IgD-negative memory B cell (primary cell): ENCODE data around the gene CACHD1. TPM values are rescaled to one million over a fixed set of nuclear protein-coding genes. Genes with fewer than 3 reads are reported as not detected.
"Not testable (repeated sequence)": the region's sequence is repeated elsewhere in the genome, so short reads cannot be mapped to it uniquely, and the experiment has no call there.

Source experiments
- H3K27ac Mint-ChIP-seq, 3 donors: one replicate each; pipeline ENCODE4 v1.8.0; 2020 to 2022; ENCODE audit warnings: mild to moderate bottlenecking in 3 of 3, mixed read lengths in 3 of 3, moderate library complexity in 1 of 3
- H3K27me3 Mint-ChIP-seq: one replicate; pipeline ENCODE4 v1.8.0; 2021; ENCODE audit warnings: mixed read lengths
- H3K36me3 Mint-ChIP-seq: one replicate; pipeline ENCODE4 v1.8.0; 2020; ENCODE audit warnings: mild to moderate bottlenecking, mixed read lengths
- H3K4me1 Mint-ChIP-seq, 3 donors: one replicate each; pipeline ENCODE4 v1.8.0; 2020 to 2022; ENCODE audit warnings: mixed read lengths in 3 of 3, mild to moderate bottlenecking in 1 of 3
- H3K4me3 Mint-ChIP-seq, 4 donors: one replicate each; pipeline ENCODE4 v1.8.0; 2020 to 2022; ENCODE audit warnings: mild to moderate bottlenecking in 4 of 4, mixed read lengths in 4 of 4, moderate library complexity in 3 of 4
- H3K9me3 Mint-ChIP-seq, 3 donors: one replicate each; pipeline ENCODE4 v1.8.0; 2020 to 2021; ENCODE audit warnings: mixed read lengths in 3 of 3, mild to moderate bottlenecking in 1 of 3
- polyA plus RNA-seq: library from polyadenylated mRNA; unstranded; fragments of 300-500 nt; fragmentation: Illumina TruSeq; gene quantifications from one replicate; pipeline ENCODE4 v1.2.3, GENCODE V29; 2021

The CACHD1 gene
- polyA plus RNA-seq, 1 donor from 2014 or later, result 0.08 TPM

DNA sequence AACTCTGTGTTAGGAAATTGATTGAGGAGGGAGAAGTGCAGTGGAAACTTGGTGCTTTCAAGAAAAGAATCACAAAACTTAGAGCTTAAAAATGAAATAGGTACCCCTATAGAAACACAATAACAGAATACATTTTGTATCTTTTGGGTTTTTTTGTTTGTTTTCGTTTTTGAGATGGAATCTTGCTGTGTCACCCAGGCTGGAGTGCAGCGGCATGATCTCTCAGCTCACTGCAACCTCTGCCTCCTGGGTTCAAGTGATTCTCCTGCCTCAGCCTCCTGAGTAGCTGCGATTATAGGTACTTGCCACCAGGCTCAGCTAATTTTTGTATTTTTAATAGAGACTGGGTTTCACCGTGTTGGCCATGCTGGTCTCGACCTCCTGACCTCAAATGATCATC, 223.5 kb downstream of the CACHD1 start:
- H3K27ac Mint-ChIP-seq, result no peak overlapping the region

DNA sequence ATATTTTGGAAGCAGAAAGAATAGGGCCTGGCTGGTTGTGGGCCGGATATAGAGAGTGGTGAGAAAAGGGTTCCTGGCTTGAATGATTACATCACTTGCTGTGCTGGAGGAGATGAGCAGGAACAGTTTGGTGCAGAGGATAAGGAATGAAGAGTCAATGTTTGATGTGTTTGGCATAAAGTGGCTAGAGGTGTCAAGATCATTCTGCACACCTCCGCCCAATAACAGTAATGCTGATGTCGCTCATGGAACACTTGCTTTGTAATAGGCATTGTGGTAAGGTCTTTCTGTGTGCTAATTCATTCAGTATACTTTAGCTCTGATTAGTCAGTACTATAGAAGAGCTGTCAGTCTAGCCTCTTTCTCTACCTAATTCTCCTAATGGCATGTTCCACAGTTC, 226.9 kb downstream of the CACHD1 start:
- Mint-ChIP-seq H3K9me3 (no peaks in the 10 kb centered on the region), H3K4me3 (no peak overlapping the region), H3K27me3 (peaks cover 4% of the 10 kb centered on the region), H3K4me1 (no peaks in the 10 kb centered on the region), H3K27ac (no peak overlapping the region), H3K36me3 (peaks cover 2% of the 10 kb centered on the region)

More for the DNA sequence above, 223.5 kb downstream of the CACHD1 start:
- H3K4me1 Mint-ChIP-seq, result no peaks in the 10 kb centered on the region
- no peaks in the 10 kb centered on the region for H3K36me3 Mint-ChIP-seq
- H3K27me3 Mint-ChIP-seq, result peaks cover 4% of the 10 kb centered on the region
- no peaks in the 10 kb centered on the region for H3K9me3 Mint-ChIP-seq
- H3K4me3 Mint-ChIP-seq, result no peak overlapping the region

DNA sequence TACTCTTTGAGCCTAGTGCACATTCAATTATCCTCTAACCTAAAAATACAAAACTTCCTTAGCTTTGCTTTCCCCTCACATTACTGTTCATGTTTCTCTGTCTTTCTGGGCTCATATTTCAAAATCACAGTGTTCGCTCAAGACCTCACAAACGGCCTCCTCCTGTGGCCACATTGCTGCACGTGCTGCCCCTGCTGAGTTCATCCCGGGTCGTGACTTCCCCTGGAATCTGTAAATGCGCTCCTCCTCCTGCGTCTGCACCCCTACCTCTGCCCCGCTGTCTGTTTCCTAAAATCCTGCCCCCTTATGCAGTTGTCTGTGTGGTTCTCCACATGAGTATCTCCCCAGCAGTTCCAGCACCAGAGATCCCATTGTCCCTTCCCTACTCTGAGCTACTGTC, 229.4 kb downstream of the CACHD1 start:
- Mint-ChIP-seq H3K4me1 (no peaks in the 10 kb centered on the region), H3K9me3 (peaks cover 0 to 3% (median 0%) of the 10 kb centered on the region in 3 donors), H3K36me3 (peaks cover 2% of the 10 kb centered on the region), H3K27ac (no peak overlapping the region), H3K27me3 (peaks cover 4% of the 10 kb centered on the region), H3K4me3 (no peak overlapping the region)

DNA sequence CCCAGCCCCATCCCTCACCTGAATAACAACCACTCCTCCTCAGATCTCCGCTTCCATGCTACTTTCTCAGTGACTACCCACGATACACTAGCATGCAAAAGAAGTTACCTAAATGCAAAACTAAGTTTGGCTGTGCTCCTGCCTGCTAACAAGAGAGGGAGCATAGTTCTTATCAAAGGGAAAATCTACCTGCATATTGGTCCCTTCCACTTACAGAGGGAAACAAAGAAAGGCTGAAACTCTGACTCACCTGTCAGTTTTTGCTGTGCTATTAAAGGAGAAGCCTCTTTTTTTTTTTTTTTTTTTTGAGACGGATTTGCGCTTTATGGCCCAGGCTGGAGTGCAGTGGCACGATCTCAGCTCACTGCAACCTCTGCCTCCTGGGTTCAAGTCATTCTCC, 231.1 kb downstream of the CACHD1 start:
- Mint-ChIP-seq H3K9me3 (peaks cover 0 to 3% (median 0%) of the 10 kb centered on the region in 3 donors), H3K27me3 (peaks cover 2% of the 10 kb centered on the region), H3K27ac (no peak overlapping the region), H3K36me3 (peaks cover 2% of the 10 kb centered on the region), H3K4me1 (no peaks in the 10 kb centered on the region), H3K4me3 (no peak overlapping the region)

DNA sequence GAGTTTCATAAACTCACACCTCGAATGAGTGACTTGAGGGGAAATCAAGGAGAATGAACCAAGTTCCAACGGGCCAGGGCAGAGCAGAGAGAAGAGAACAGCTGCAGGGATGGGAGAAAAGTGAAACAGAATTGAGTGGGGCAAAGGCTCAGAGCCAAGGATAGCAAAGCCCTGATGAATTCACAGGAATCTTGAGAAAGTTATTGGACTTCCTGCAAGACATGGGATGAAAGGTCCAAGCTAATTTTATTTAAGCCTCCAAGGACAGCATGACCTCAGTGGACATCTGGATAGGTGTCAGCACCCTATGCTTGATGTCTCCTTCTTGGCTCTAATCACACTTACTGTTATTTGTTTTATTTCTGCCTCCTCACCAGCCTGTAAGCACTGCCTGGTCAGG, 232.0 kb downstream of the CACHD1 start:
- H3K27ac Mint-ChIP-seq, result no peak overlapping the region
- peaks cover 2% of the 10 kb centered on the region for H3K27me3 Mint-ChIP-seq
- no peaks in the 10 kb centered on the region for H3K4me1 Mint-ChIP-seq
- H3K9me3 Mint-ChIP-seq, result peaks cover 0 to 3% (median 0%) of the 10 kb centered on the region in 3 donors
- H3K36me3 Mint-ChIP-seq, result peaks cover 2% of the 10 kb centered on the region
- H3K4me3 Mint-ChIP-seq, result no peak overlapping the region

DNA sequence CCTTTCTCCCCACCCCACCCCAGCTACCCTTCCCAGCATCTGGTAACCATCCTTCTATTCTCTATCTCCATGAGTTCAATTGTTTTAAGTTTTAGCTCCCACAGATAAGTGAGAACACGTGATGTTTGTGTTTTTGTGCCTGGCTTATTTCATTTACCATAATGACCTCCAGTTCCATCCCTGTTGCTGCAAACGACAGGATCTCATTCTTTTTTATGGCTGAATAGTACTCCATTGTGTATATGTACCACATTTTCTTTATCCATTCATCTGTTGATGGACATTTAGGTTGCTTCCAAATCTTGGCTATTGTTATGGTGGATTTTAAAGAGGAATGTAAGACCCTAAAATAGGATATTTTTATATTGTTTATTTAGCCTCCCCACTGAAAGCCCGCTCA, 232.7 kb downstream of the CACHD1 start:
- not testable (repeated sequence) for H3K4me3 Mint-ChIP-seq, H3K27ac Mint-ChIP-seq, H3K36me3 Mint-ChIP-seq, H3K27me3 Mint-ChIP-seq, H3K4me1 Mint-ChIP-seq, H3K9me3 Mint-ChIP-seq

DNA sequence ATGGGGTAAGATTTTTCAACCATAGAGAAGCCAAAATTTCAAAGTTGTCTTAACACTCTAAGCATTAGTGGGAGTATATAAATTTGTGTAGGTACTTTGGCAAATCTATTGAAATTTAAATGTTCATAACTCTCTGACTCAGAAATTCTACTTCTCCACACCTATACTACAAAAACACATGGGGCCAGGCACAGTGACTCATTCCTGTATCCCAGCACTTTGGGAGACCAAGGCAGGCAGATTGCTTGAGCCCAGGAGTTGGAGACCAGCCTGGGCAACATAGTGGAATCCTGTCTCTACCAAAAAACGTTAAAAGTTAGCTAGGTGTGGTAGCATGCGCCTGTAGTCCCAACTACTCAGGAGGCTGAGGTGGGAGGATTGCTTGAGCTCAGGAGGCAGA, 233.7 kb downstream of the CACHD1 start:
- Mint-ChIP-seq H3K36me3 (peaks cover 2% of the 10 kb centered on the region), H3K27me3 (peaks cover 2% of the 10 kb centered on the region), H3K27ac (no peak overlapping the region), H3K4me1 (no peaks in the 10 kb centered on the region), H3K4me3 (no peak overlapping the region), H3K9me3 (peaks cover 0 to 3% (median 0%) of the 10 kb centered on the region in 3 donors)

DNA sequence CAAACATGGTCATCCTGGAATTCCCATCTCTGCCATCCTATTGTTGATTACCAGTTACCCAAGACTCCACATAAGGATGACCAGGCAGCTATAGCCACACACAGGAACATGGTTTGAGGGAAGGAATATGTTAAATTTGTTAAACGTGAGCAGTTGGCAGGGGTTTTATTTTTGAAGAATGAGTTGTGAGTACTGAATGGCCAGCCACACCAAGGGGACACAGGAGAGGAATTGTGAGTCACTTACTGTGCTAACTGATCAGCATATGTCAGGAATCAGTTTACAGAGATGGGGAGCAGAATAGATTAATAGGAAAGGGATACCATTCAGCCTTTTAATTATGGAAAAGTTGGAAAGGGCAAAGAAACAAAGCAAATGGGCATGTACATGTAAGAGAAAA, 235.7 kb downstream of the CACHD1 start:
- peaks cover 0 to 3% (median 0%) of the 10 kb centered on the region in 3 donors for H3K9me3 Mint-ChIP-seq
- H3K27me3 Mint-ChIP-seq, result peaks cover 2% of the 10 kb centered on the region
- H3K36me3 Mint-ChIP-seq, result peaks cover 2% of the 10 kb centered on the region
- no peak overlapping the region for H3K27ac Mint-ChIP-seq
- H3K4me1 Mint-ChIP-seq, result no peaks in the 10 kb centered on the region
- no peak overlapping the region for H3K4me3 Mint-ChIP-seq

DNA sequence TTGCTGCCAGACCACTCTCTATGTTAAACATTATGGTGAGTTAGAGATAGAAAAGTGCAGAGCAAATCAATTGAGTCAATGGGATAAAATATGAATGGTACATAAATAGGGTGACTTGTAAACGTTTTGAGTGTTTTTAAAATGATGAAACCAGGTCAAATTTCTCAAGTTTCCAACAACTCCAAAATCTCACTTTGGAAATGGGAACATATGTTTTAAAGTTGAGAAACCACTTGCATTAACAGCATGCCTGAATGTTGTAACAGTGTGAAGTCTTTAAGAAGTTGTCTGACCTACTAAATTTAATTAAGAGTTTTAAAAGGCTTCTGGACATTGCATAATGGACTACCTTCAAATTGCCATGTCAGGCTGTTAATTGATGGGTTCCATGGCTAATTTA, 241.3 kb downstream of the CACHD1 start:
- no peak overlapping the region for H3K27ac Mint-ChIP-seq
- H3K9me3 Mint-ChIP-seq, result peaks cover 0 to 3% (median 0%) of the 10 kb centered on the region in 3 donors
- H3K4me1 Mint-ChIP-seq, result no peaks in the 10 kb centered on the region
- peaks cover 4% of the 10 kb centered on the region for H3K27me3 Mint-ChIP-seq
- H3K36me3 Mint-ChIP-seq, result no peaks in the 10 kb centered on the region
- no peak overlapping the region for H3K4me3 Mint-ChIP-seq

DNA sequence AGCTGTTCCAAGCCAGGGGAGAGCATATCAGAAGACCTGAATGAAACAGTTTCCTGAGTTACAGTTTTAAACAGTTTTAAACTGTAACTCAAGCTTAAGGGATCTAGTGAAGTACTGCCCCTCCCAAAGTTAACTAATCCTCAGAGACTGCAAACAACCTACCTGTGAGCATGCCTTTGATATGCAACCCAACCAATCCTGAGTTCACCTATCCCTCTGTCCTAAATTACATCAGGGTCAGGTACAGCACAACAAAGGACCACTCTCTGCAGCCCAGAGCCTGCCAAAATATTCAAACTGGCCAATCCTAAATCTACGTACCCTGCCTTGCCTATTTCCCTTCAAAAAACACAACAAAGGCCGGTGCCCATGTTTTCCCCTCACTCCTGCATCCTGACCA, 242.1 kb downstream of the CACHD1 start:
- no peak overlapping the region for H3K4me3 Mint-ChIP-seq

DNA sequence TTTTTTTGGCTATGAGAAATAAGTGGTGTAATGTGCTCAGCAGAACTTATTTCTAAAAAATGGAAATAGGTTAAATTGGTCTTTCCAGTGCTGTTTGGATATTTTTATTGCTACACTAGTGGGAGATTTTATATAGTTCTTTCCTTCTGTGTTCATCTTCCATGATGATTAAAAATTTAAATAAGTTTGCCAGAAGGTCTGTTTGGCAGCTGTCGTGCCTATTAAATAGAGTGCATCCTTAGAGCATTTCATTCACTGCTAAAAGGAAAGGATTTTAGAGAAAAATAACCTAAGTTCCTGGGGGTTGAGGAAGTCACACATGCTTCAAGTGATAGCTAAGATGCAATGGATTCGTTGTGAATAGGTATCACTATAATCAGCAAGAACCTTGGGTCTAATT, 245.3 kb downstream of the CACHD1 start:
- no peak overlapping the region for H3K27ac Mint-ChIP-seq
- H3K36me3 Mint-ChIP-seq, result no peaks in the 10 kb centered on the region
- peaks cover 10% of the 10 kb centered on the region for H3K27me3 Mint-ChIP-seq
- peaks cover 0 to 16% (median 9%) of the 10 kb centered on the region in 3 donors for H3K9me3 Mint-ChIP-seq
- no peaks in the 10 kb centered on the region for H3K4me1 Mint-ChIP-seq
- H3K4me3 Mint-ChIP-seq, result no peak overlapping the region

More for the DNA sequence above, 242.1 kb downstream of the CACHD1 start:
- Mint-ChIP-seq H3K27ac (no peak overlapping the region), H3K27me3 (peaks cover 4% of the 10 kb centered on the region), H3K36me3 (no peaks in the 10 kb centered on the region), H3K9me3 (peaks cover 0 to 3% (median 0%) of the 10 kb centered on the region in 3 donors), H3K4me1 (no peaks in the 10 kb centered on the region)

DNA sequence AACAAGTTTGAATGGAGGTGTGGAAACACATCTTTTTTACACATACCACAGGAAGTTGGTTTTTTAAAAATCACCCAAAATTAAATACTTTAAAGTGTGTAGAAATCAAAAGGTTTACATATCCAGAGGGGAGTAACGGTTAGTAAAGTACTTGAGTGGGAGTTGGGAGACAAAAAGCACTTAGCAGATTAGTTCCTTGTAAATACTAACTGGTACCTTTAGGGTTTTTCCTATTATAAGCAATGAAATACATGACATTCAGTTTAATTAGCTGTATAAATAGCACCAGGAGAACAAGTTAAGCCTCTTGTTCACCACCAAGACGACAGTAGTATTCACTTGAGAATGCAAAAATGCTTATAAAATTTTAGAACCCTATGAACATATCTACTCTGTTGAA, 251.2 kb downstream of the CACHD1 start:
- H3K9me3 Mint-ChIP-seq, result peaks cover 0 to 16% (median 9%) of the 10 kb centered on the region in 3 donors
- peaks cover 23% of the 10 kb centered on the region for H3K27me3 Mint-ChIP-seq
- H3K27ac Mint-ChIP-seq, result no peak overlapping the region
- no peak overlapping the region for H3K4me3 Mint-ChIP-seq
- H3K36me3 Mint-ChIP-seq, result no peaks in the 10 kb centered on the region
- no peaks in the 10 kb centered on the region for H3K4me1 Mint-ChIP-seq

DNA sequence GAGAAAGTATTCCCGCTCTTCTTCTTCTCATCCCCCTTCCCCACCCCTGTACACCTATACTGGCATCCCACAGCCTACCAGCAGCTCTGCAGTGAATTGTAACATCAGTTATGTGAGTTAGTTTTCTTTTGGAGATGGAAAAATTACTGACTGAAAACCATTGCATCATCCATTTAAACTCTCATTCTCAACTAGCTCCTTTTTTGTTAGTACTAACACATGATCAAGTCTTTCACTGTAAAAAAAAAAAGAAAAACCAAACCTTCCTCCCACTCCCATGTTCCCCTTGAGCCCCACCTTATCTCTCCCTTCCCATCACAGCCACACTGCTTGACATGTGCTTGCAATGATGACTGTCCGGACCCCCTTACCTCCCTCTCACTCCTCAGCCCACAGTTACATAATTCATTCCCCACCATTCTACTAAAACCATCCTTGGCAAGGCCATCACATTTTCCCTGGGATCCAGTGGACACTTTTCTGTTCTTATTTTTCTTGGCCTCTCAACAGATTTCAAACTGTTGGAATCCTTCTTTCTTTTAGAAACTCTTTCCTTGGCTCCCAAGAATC, 251.7 kb downstream of the CACHD1 start:
- no peaks in the 10 kb centered on the region for H3K36me3 Mint-ChIP-seq
- H3K9me3 Mint-ChIP-seq, result peaks cover 0 to 16% (median 9%) of the 10 kb centered on the region in 3 donors
- no peak overlapping the region for H3K4me3 Mint-ChIP-seq
- peaks cover 23% of the 10 kb centered on the region for H3K27me3 Mint-ChIP-seq
- H3K4me1 Mint-ChIP-seq, result no peaks in the 10 kb centered on the region
- H3K27ac Mint-ChIP-seq, result no peak overlapping the region

DNA sequence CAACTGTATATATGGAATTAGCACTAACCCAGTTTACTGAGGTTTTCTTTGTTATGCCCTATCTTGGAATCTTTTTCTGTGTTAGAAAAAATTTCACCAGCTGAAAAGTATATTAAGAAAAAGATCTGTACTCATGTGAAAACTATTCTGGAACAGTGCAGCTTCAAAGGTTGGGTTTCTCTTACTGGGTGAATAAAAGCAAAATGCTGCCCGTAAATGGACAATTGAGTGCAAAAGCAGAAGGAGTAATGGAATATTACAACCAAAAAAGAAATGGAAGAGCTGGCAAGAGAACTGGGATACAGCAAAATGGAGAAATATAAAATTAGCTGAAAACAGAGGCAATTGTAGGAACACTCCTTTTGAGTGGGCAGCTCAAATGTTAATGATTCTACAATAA, 257.9 kb downstream of the CACHD1 start:
- Mint-ChIP-seq H3K4me1 (no peaks in the 10 kb centered on the region), H3K27ac (no peak overlapping the region), H3K36me3 (no peaks in the 10 kb centered on the region)

DNA sequence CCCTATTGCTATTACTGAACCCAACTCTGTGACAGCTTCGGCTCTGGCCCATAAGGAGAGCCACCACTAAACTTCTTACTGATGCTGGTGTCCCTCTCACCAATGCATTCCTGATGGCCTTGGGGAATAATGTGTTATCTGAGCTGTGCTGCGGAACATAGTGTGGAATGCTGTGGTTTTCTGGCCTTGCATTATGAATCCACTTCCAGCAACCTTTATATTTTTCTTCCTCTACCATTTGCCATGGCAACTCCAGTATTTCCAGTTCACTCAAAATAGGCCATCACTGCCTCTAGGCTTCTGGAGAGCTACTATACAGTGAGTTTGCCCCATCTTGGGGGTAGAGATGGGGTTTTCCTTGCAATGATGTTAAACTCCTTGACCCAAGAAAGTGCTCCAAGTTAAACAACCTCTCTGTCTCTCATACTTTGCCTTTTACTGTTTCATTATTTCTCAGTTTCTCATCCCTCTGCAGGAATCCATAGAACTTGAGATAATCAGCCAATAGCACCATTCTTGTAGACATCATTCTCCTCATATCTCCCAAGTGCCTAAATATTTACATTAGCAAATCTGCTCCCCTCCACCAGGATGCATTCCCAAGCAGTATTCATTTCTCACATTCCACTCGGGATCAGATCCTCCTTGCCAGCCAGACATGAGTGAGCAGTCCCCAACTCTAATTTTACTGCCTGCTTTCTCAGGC, 263.8 kb downstream of the CACHD1 start:
- Mint-ChIP-seq H3K4me3 (no peak overlapping the region), H3K9me3 (peaks cover 0 to 2% (median 0%) of the 10 kb centered on the region in 3 donors), H3K4me1 (no peaks in the 10 kb centered on the region), H3K36me3 (no peaks in the 10 kb centered on the region), H3K27ac (no peak overlapping the region), H3K27me3 (peaks cover 4% of the 10 kb centered on the region)

More for the DNA sequence above, 257.9 kb downstream of the CACHD1 start:
- H3K27me3 Mint-ChIP-seq, result peaks cover 11% of the 10 kb centered on the region
- H3K4me3 Mint-ChIP-seq, result no peak overlapping the region
- H3K9me3 Mint-ChIP-seq, result peaks cover 0 to 4% (median 0%) of the 10 kb centered on the region in 3 donors

DNA sequence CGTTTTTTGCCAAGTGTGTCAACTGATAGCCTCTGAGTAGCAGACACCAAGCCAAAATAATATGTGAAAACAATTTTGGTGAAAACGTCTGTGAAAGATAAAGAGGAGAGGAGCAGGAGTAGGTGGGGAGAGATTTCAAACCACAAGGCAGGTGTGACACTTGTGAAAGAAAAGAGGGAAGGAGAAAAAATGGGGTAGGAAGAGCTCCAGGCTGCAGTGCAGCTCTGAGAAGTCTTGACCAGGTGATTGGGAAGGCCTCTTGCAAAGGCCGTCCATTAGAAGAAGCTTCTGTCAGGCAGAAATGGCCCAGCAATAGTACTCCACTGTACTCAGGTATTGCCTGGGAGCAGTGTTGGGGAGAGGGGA, 264.3 kb downstream of the CACHD1 start:
- H3K27me3 Mint-ChIP-seq, result peaks cover 7% of the 10 kb centered on the region
- no peaks in the 10 kb centered on the region for H3K4me1 Mint-ChIP-seq
- no peaks in the 10 kb centered on the region for H3K36me3 Mint-ChIP-seq
- peaks cover 0 to 2% (median 0%) of the 10 kb centered on the region in 3 donors for H3K9me3 Mint-ChIP-seq
- no peak overlapping the region for H3K27ac Mint-ChIP-seq
- H3K4me3 Mint-ChIP-seq, result no peak overlapping the region
